Stimulated activated CD4-positive, alpha-beta T cell treated with anti-CD3 and anti-CD28 coated beads, Interleukin-1b, Interleukin-23, amount 100 ng/mL, for 48 hours (primary cell): ENCODE results near the gene ZNF691.
A peak's percentile ranks its signal among the peaks of the same experiment; 100 is the strongest.
"Not testable (repeated sequence)": the region's sequence is repeated elsewhere in the genome, so short reads cannot be mapped to it uniquely, and the experiment has no call there.

ENCODE experiments used
- DNase-seq: peaks from one replicate; pipeline ENCODE4 v3.0.0-alpha.2; 2020

ZNF691 gene

DNA sequence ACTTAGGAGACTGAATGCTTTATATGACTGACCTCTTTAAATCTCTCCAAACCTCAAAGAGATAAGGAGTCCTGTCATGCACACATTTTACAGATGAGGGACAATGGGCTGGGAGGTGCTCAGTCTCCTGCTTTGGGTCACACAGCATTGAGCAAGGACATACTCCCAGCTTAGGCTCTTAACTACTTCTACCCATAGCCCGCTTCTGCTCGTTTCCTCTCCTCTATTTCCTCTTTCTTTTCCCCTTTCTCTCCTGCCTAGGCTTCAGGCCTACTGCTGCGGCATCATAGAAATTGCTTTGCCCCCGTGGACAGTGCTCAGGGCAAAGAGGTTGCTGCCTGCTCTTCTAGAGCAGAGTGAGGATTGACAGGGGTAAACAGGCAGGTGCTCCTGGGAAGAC lies 12.4 kb upstream of the ZNF691 start:
- no peak for DNase-seq

DNA sequence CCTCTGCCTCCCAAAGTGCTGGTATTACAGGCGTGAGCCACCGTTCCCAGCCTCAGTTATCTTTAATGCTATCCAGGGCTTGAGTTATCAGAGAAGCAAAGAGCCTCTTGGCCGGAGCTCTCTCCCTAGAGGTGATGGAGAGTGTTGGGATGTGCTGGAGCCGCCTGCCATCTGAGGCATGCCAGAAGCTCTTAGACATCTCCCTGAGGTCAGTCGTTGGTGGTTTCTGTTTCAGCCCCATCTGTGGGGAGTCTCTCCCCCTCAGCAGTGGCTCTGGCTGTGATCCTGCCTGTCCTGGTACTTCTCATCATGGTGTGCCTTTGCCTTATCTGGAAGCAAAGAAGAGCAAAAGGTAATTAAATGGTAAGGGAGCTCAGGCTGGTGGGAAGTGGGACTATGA lies 11.6 kb upstream of the ZNF691 start:
- no peak for DNase-seq

DNA sequence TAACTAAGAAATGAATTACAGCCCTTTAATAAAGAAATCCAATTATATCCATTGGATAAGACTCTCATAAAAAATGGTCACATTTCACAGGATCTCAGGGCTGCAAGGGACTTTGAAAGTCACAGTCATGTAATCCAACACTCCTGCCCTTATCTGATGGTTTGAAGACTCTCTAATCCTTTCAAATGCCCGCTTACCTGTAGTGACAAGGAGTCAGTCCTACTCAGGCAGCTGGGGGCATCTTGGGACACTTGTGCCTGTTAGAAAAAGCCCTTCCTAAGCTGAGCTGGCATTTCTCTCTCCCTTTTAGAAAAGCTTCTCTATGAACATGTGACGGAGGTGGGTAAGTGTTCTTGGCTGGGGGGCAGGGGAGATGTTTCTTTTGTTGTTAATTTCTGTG lies 11.0 kb upstream of the ZNF691 start:
- no peak for DNase-seq

DNA sequence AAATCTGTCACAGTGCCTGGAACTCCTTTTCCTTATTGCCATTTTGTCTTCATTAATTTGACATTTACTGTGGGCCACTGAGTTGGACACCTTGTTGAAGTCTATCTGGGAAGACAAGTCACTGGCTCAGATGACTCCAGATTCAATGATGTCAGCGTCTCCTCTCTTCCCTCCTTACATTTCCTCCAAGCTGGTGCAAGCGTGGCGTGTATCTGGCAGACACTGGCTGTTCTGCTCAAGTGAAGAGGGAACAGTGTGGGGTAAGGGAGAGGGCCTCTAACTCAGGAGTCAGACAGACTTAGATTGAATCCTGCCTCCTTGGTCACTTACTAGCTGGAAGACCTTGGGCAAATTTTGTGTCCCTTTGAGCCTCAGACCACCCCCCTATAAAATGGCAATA lies 8.7 kb upstream of the ZNF691 start:
- no peak for DNase-seq

DNA sequence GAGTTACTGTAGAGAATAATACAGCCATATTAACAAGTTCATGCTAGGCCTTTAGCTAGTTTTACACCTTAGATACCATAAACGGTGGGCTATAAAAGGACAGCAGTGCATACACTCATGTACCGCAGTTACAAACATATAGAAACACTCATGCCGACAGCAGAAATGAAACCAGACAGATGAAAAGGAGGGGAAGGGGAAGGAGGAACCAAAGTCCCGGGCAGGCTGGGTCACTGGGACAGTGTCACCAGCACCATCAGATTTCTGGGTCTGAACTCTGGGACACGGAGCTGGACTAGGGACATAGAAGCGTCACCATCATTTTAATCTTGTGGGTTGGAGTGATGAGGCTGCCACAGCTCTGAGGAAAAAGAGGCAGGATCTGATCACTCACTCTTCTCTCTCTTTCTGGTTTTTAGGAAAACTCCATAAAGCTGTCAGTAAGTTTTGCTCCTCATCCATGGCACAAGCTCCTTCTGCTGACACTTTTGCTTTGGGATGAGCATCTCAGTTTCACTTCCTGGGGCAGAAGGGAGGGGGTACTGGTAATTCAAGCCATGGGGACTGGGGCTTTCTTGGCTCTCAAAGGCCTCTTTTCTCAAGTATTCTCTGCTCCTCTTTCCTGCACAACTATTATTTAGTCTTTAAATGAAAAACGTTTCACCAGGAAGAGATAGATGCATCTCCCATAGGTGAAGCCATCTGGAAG lies 7.8 kb upstream of the ZNF691 start:
- DNase-seq = no peak

DNA sequence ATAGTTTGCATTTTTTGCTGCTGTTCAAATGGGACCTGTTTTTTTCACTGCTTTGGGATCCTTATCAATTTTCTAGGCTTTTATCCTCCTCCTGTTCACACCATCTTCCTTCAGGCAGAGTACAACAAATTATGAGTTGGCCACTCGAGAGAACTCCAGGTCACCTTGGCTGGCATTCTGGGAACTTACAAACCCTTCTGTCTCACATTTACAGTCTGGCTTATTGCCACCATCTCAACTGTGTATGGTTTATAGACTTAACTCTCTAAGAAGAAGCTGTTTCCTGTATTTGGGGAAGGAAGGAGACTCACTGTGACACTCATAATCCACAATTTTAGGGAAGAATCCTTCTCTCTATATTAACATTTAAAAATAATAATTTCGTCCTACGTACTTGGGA lies 5.4 kb upstream of the ZNF691 start:
- no peak for DNase-seq

DNA sequence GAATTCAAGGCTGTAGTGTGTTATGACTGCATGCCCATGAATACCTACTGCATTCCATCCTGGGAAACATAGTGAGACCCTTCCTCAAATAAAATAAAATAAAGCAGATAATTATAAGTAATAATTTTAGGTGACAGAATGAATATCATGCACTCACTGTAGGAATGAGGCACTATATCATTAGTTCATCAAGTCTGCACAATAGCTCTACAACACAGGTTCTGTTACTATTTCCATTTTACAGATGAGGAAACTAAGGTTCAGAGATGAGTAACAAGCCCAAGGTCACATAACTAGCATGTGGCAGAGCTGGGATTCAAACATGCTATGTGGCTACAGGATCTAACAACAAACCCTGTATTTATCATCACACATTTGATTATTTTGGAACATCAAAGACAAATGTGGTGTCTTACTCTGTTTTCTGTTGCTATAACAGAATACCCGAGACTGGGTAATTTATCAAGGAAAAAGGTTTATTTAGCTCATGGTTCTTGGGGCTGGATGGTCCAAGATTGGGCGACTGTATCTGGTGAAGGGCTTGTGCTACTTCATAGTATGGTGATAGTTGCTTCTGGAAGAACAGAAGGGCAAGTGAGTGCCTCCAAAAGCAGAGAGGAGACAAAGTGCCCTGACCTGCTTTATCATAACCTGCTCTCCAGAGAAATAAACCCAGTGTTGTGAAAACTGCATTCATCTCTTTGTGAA lies 4.8 kb upstream of the ZNF691 start:
- DNase-seq = no peak

DNA sequence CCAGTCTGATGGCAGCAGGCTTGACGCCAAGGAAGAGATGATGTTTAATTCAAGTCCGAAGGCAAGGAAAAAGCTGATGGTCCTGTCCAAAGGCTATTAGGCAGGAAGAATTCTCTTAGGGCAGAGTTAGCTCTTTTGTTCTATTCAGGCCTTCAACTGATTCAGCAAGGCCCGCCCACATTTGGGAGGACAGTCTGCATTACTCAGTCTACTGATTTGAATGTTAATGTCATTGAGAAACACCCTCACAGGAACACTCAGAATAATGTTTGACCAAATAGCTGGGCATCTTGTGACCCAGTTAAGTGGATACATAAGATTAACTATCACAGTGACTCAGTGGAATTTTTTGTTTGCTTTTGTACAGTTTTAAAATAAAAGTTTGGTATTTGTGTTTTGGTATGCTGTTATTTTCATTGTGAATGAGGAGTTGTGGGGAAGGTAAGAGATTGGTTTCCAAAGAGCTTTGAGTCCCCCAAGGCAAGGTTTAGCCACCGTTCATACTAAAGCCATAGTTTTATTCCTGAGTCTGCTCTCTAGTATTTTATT lies 1.7 kb upstream of the ZNF691 start:
- DNase-seq = no peak

DNA sequence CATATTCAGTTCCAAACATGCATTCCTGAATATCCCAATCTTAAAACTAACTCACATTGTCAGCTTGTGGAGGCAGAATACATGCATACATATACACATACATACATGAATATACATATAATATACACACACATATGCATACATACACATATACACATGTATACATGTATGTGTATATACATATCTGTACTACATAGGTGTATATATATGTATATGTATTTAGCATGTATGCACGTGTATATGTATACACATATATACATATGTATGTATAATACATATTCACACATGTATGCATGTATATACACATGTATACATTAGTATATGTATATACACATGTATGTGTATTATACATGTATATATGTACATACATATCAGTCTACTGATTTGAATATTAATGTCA lies 1.2 kb upstream of the ZNF691 start:
- no peak for DNase-seq

DNA sequence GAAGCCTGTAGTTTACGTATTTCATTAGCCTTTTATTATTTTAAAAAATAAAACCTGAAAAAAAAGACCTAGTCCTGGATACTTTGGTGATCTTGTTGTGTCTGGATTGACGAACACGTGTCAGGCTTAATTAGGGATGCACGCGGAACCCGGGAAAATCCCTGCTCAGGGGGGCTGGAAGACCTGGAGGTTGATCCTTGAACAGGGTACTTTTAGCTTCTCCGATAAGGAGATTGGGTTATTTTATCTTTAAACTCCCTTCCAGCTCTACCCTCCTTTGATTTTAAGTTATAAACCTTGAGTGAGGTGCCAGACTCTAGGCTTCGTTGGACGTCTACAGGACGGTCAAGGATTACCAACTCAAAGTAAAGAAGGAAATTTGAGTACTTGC lies 552 bp upstream of the ZNF691 start:
- no peak for DNase-seq

DNA sequence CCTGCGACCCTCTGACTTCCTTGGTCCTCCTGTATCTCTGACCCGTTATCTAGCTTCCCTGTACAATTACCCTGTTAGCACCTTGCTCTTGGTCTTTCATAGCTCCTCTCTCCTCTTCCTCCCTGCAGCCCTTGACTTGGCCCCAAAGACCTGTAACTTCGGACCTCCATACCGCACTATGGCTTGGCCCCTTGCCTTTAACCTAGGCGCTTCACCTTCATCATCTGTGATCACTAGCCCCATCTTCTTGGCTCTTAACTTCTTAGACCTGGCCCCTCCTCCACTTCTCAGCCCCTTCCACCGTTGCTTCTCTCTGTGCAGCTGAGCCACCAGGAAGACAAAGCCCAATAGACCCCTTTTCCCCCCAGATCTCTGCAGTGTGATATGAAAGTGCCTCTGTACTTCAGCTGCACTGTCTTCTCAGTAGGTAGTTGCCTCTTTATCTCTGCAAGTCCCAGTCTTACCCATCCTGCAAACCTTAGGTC lies 740 bp downstream of the ZNF691 start:
- DNase-seq = no peak

DNA sequence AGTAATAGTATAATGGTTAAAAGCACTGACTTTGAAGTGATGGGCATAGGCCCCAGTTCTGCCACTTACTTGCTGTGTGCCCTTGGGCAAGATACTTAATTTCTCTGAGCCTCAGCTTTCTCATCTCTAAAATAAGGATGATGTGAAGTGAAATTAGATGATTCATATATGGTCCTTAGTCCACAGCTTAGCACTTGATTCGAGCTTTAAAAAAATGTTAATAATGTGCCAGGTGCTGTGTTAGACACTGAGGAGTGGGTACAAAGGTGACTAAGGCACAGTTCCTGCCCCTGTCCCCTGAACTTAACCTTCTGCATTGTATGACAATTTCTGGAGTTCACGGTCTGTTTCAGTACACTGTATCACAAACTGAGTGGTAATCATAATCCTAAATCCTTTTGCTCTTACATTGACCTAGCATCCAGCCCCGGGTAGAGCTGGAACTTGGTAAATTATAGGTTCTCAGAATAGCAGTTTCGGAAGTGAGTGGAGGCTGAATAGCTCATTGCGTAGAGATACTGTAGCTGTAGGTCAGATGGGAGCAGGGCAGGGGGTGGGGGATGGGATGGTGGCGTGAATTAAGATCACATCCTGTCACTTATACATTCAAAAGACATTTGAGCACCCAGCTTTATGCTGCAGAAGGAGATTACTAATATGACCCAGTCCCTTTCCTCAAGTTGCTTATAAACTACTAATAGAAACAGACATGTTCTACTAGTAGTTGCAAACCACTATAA lies 1.5 kb downstream of the ZNF691 start:
- peak; percentile 10 for DNase-seq

DNA sequence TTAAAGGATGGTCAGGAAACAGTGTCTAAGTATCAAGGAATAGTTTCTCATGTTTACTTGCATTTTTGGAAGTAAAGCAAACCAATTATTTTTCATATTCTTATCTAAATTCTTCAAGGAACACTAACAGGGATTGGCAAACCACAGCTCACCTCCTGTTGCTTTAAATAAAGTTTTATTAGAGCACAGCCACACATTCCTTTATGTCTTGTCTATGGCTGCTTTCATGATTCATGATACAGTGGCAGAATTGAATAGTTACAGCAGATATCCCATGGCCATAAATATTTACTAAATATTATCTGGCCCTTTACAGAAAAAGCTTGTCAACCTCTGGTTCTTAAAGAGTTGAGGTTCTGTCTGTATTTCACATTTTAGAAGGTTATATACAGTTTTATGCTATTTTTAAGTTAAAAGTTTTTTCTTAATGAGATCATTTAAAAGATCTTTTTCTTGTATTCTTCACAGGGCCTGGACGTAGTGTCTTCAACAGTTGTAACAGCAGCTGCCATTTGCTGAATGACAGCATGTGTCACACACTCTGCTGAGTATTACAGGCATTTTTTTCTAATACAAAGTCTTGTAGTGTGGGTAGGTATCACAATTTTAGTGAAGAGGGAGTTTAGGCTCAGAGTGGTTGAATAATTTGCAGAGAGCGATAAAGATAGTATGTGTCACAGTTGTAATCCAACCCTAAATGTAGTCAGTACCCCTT lies 2.6 kb downstream of the ZNF691 start:
- DNase-seq = no peak

DNA sequence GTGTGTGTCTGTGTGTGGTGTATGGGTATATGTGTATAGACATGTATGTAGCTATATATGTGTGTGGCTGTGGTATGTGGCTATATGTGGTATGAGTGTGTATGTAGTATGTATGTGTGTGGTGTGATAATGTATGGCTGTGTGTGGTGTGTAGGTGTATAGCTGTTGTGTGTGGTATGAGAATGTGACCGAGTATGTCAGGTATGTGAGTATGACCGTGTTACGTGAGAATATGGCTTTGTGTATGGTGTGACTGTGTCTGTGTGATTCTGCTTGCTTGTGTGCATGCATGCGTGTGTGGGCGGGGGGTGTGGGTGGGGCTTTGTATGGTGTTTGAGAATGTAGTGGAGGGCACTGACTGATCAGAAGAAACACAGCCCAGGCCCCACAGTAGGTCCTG lies 3.5 kb downstream of the ZNF691 start:
- no peak for DNase-seq

DNA sequence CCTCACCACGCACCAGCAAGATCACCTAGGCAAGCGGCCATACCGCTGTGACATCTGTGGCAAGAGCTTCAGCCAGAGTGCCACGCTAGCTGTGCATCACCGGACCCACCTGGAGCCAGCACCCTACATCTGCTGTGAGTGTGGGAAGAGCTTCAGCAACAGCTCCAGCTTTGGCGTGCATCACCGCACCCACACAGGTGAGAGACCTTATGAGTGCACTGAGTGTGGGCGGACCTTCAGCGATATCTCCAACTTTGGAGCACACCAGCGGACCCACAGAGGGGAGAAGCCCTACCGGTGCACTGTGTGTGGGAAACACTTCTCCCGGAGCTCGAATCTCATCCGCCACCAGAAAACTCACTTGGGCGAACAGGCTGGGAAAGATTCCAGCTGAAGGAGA lies 5.0 kb downstream of the ZNF691 start:
- no peak for DNase-seq

DNA sequence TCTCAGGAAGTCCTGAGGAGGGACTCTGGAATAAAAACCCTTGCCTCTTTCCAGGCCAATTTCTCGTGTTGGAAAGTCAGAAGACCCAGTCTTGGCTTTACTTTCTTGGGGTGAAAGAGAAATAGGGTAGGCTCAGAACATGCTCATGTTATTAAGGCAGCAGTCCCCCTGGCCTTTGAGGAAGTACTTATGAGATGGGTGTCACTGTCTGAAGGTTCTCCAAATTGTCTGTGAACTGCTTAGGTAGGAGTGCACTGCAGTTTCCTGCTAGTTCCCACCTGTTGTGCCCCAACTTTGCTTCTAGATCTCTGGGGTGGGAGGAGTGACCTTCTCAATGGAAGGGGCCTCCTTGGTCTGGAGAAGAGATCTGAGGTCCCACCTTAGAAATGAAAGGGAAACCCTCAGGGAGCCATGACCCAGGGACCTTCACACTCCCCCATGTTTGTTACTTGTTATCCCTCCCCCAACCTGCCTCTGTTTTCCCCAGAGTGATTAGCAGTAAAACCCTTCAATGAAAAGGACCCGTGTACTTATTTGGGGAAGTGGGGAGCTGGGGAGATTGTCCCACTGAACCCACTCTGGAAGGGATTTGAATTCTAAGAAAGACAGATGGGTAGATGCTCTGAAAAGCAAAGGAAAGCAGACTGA lies 5.7 kb downstream of the ZNF691 start:
- no peak for DNase-seq

DNA sequence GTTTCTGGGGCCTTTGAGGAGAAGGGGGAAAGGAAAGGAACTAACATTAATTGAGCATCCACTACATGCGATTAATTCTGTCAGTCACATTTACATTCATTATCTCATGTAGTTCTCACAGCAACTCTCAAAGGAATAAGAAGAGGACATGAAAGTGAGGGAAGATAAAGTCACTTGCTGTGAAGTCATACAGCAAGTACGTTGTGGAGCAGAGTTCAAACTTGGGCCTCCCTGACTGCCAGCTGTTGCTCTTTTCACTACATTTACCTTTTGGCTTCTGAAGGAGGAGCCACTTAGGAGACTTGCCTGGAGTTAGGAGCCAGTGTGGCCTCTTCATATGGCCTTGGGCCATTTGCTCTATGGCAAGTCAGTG lies 6.2 kb downstream of the ZNF691 start:
- DNase-seq = no peak

DNA sequence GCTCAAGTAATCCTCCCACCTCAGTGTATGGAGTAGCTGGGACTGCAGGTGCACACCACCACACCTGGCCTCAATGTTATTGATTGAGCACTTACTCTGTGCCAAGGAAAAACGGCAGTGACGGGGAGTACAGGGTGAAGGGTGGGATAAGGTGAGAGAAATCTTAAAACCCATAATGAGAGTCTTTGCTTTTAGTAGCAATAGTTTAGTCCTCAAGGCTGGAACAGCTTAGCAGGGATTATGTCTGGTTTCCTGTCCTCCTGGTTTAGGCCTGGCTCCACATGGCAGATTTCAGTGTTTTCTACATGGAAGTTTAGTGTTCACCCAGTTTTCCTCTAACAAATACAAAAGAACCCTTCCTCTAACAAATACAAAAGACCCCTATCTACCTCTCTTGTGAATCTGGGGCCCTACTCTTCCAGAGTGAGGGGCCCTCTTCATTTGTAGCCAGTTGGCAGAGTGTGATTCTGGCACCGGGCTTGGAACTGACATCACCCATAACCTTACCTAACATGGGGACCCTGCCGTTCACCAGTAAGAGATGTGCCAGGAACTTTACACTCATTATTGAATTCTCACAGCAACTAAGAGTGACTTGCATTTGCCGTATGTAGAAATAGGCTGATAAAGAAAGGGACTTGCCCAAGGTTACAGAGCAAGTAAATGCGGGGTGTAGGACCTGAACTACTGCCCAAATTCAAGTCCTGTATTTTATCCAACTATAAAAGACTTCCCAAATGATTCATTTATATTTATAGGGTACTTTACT lies 6.9 kb downstream of the ZNF691 start:
- DNase-seq = no peak

DNA sequence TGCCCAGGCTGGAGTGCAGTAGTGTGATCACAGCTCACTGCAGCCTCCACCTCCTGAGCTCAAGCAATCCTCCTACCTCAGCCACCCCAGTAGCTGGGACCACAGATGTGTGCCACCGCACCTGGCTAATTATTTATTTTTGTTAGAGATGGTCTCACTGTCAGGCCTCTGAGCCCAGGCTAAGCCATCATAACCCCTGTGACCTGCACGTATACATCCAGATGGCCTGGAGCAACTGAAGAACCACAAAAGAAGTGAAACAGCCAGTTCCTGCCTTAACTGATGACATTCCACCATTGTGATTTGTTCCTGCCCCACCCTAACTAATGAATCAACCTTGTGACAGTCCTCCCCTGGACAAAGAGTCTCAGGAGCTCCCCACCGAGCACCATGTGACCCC lies 10.1 kb downstream of the ZNF691 start:
- DNase-seq = not testable (repeated sequence)

DNA sequence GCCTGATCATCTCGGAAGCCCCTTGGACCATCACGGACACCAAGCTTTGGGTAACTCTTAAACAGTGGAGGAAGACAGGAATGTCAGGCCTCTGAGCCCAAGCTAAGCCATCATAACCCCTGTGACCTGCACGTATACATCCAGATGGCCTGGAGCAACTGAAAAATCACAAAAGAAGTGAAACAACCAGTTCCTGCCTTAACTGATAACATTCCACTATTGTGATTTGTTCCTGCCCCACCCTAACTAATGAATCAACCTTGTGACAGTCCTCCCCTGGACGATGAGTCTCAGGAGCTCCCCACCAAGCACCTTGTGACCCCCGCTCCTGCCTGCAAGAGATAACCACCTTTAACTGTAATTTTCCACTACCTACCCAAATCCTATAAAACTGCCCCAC lies 13.0 kb downstream of the ZNF691 start:
- not testable (repeated sequence) for DNase-seq

DNA sequence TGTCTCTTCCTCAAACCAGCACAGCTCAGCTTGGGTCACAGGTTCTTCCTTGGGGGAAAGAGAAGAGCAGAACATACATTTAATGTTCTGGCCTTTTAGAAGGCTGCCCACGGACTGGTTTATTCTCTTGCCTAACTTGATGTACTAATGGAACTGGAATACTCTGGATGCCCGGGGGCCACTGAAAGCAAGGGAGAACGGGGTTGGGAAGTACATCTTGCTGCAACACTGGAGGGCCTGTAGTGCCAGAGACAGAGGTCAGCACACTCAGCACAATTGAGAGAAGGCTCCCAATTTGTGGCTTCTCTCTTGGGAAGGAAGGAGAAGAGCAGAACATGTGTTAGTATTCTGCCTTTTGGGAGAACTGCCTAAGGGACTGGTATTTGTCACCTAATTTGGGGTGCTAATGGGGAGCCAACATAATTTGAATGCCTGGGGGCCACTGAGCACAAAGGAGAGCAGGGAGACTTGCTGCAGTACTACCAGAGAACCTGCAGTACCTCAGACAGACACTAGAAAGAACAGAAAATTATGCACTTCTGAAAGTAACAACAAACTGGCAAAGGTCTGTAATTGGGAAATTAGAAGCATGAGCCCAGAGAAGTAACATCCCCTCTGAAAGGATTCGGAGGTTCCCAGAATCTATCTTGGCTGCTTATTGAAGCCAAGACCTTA lies 14.1 kb downstream of the ZNF691 start:
- DNase-seq = no peak
